DOHH2 (cell line): ENCODE measurements around the gene TMEM69.

Source experiments
- H3F3A ChIP-seq: fragments of 200-600 bp; sonication (generic), shearing (Covaris generic); 2 replicates; pipeline ENCODE4 v1.6.0; 2016; ENCODE audit warnings: antibody characterized with exemption, mild to moderate bottlenecking; ENCODE audit not compliant: control insufficient read depth, insufficient read depth
- H3K27ac ChIP-seq: fragments of 200-600 bp; sonication (generic); 2 replicates; pipeline ENCODE4 v1.5.1; 2014; ENCODE audit warnings: low read depth, mild to moderate bottlenecking, low read length, moderate library complexity
- H3K27me3 ChIP-seq: fragments of 200-600 bp; sonication (generic); 2 replicates; pipeline ENCODE4 v1.6.1; 2014; ENCODE audit warnings: mild to moderate bottlenecking, low read length, mixed read lengths; ENCODE audit not compliant: control insufficient read depth
- H3K36me3 ChIP-seq: fragments of 200-600 bp; sonication (generic); 2 replicates; pipeline ENCODE4 v1.6.1; 2014; ENCODE audit warnings: mild to moderate bottlenecking, low read length, moderate library complexity, mixed read lengths; ENCODE audit not compliant: control insufficient read depth
- H3K4me1 ChIP-seq: fragments of 200-600 bp; sonication (generic); 2 replicates; pipeline ENCODE4 v1.6.1; 2014; ENCODE audit warnings: mild to moderate bottlenecking, low read length, mixed read lengths; ENCODE audit not compliant: control insufficient read depth
- H3K4me2 ChIP-seq: fragments of 200-600 bp; sonication (generic); 2 replicates; pipeline ENCODE4 v1.6.0; 2014; ENCODE audit warnings: mild to moderate bottlenecking, low read length, moderate library complexity
- H3K4me3 ChIP-seq: fragments of 200-600 bp; sonication (generic); 2 replicates; pipeline ENCODE4 v1.5.1; 2014; ENCODE audit warnings: mild to moderate bottlenecking, low read length, mixed read lengths
- H3K79me2 ChIP-seq: fragments of 200-600 bp; sonication (generic); 2 replicates; pipeline ENCODE4 v1.6.1; 2014; ENCODE audit warnings: mild to moderate bottlenecking, low read length, mixed read lengths; ENCODE audit not compliant: control insufficient read depth
- H3K9me2 ChIP-seq: fragments of 200-600 bp; sonication (generic); replicated peaks from 2 replicates; pipeline ENCODE4 v1.6.1; 2014; ENCODE audit warnings: mild to moderate bottlenecking, low read length, mixed read lengths; ENCODE audit not compliant: control insufficient read depth
- H3K9me3 ChIP-seq: fragments of 200-600 bp; sonication (generic); 2 replicates; pipeline ENCODE4 v1.6.1; 2014; ENCODE audit warnings: antibody characterized with exemption, low read length, mixed read lengths; ENCODE audit not compliant: control insufficient read depth, insufficient read depth
- H4K20me1 ChIP-seq: fragments of 200-600 bp; sonication (generic); 2 replicates; pipeline ENCODE4 v1.6.0; 2014; ENCODE audit warnings: low read depth, mild to moderate bottlenecking, antibody characterized with exemption, low read length, moderate library complexity; ENCODE audit not compliant: control insufficient read depth, insufficient read depth
- EZH2phosphoT487 ChIP-seq: fragments of 200-600 bp; sonication (generic); IDR thresholded peaks from 2 replicates; pipeline ENCODE4 v1.6.1; 2017; ENCODE audit warnings: borderline replicate concordance, mild to moderate bottlenecking, antibody characterized with exemption, low read length, moderate library complexity, mixed read lengths
- TF ChIP-seq, protein P1 (sequence below): fragments of 200-600 bp; sonication (generic); IDR thresholded peaks from one replicate; pipeline ENCODE4 v1.5.1; 2014; ENCODE audit warnings: antibody characterized with exemption, mild to moderate bottlenecking, low read depth, low read length; ENCODE audit not compliant: poor library complexity, severe bottlenecking

The TMEM69 gene

GRCh38 chr1:45654540-45655280 lies 33.3 kb upstream of the TMEM69 start:
- Histone ChIP-seq H3K79me2 (peaks cover 37% of the 10 kb centered on the region), H3K27ac (no peak overlapping the region), H3K36me3 (peaks cover 91% of the 10 kb centered on the region), H3K9me3 (no peaks in the 10 kb centered on the region), H4K20me1 (no peaks in the 10 kb centered on the region), H3K4me3 (no peak overlapping the region), H3K4me2 (no peak overlapping the region), H3F3A (no peaks in the 10 kb centered on the region), H3K4me1 (no peaks in the 10 kb centered on the region), H3K9me2 (no peaks in the 10 kb centered on the region), H3K27me3 (no peaks in the 10 kb centered on the region)
- TF ChIP-seq EZH2phosphoT487, result no peak
- TF ChIP-seq, protein P1, sequence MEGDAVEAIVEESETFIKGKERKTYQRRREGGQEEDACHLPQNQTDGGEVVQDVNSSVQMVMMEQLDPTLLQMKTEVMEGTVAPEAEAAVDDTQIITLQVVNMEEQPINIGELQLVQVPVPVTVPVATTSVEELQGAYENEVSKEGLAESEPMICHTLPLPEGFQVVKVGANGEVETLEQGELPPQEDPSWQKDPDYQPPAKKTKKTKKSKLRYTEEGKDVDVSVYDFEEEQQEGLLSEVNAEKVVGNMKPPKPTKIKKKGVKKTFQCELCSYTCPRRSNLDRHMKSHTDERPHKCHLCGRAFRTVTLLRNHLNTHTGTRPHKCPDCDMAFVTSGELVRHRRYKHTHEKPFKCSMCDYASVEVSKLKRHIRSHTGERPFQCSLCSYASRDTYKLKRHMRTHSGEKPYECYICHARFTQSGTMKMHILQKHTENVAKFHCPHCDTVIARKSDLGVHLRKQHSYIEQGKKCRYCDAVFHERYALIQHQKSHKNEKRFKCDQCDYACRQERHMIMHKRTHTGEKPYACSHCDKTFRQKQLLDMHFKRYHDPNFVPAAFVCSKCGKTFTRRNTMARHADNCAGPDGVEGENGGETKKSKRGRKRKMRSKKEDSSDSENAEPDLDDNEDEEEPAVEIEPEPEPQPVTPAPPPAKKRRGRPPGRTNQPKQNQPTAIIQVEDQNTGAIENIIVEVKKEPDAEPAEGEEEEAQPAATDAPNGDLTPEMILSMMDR, result no peak

GRCh38 chr1:45656573-45657226 lies 31.3 kb upstream of the TMEM69 start:
- Histone ChIP-seq H3K79me2 (peaks cover 38% of the 10 kb centered on the region), H3K36me3 (peaks cover 92% of the 10 kb centered on the region), H3K27ac (no peak overlapping the region)

GRCh38 chr1:45658171-45658570 lies 29.8 kb upstream of the TMEM69 start:
- Histone ChIP-seq H3K27ac (no peak overlapping the region), H4K20me1 (peaks cover 2% of the 10 kb centered on the region; the same call in 1 of the 2 replicates), H3K4me2 (no peak overlapping the region), H3K4me1 (no peaks in the 10 kb centered on the region), H3K9me3 (no peaks in the 10 kb centered on the region), H3F3A (no peaks in the 10 kb centered on the region), H3K4me3 (no peak overlapping the region), H3K79me2 (peaks cover 43% of the 10 kb centered on the region), H3K27me3 (no peaks in the 10 kb centered on the region), H3K9me2 (no peaks in the 10 kb centered on the region), H3K36me3 (peaks cover 87% of the 10 kb centered on the region)
- no peak for TF ChIP-seq EZH2phosphoT487
- TF ChIP-seq, protein P1, result no peak

More at GRCh38 chr1:45656573-45657226, 31.3 kb upstream of the TMEM69 start:
- no peaks in the 10 kb centered on the region for H3K4me1 ChIP-seq
- H3F3A ChIP-seq, result no peaks in the 10 kb centered on the region
- no peaks in the 10 kb centered on the region for H3K27me3 ChIP-seq
- TF ChIP-seq, protein P1, result no peak
- no peaks in the 10 kb centered on the region for H3K9me3 ChIP-seq
- no peaks in the 10 kb centered on the region for H4K20me1 ChIP-seq
- H3K4me2 ChIP-seq, result no peak overlapping the region
- no peak overlapping the region for H3K4me3 ChIP-seq
- H3K9me2 ChIP-seq, result no peaks in the 10 kb centered on the region
